H1 (cell line): ENCODE data around the gene SLC24A3.

Experiments
- BCL11A ChIP-seq, 2 experiments: IDR thresholded peaks; one replicate each; pipeline ENCODE4 v1.6.1; 2011; ENCODE audit warnings: low read depth in 2 of 2, low read length in 2 of 2, mild to moderate bottlenecking in 2 of 2
- EZH2 ChIP-seq: fragments of 200-600 bp; sonication (generic); IDR thresholded peaks from 2 replicates; pipeline ENCODE4 v1.7.1; 2012; ENCODE audit warnings: low read depth, mild to moderate bottlenecking, moderate library complexity, low read length, inconsistent platforms; ENCODE audit not compliant: severe bottlenecking
- NRF1 ChIP-seq: IDR thresholded peaks from 2 replicates; pipeline ENCODE4 v1.6.1; 2011; ENCODE audit warnings: mild to moderate bottlenecking, low read depth, low read length, improper control_type of control experiment
- POLR2AphosphoS5 ChIP-seq: IDR thresholded peaks from 2 replicates; pipeline ENCODE4 v1.6.1; 2011; ENCODE audit warnings: low read depth, low read length
- SP1 ChIP-seq: IDR thresholded peaks from 2 replicates; pipeline ENCODE4 v1.6.1; 2011; ENCODE audit warnings: low read depth, low read length
- SP2 ChIP-seq: IDR thresholded peaks from 2 replicates; pipeline ENCODE4 v1.6.1; 2012; ENCODE audit warnings: mild to moderate bottlenecking, low read length, inconsistent platforms
- TCF12 ChIP-seq: IDR thresholded peaks from 2 replicates; pipeline ENCODE4 v1.6.1; 2011; ENCODE audit warnings: low read depth, mild to moderate bottlenecking, low read length
- ZNF274 ChIP-seq: IDR thresholded peaks from 2 replicates; pipeline ENCODE4 v1.7.0; 2012; ENCODE audit warnings: low read length, borderline replicate concordance; ENCODE audit errors: extremely low read depth
- TF ChIP-seq, protein P1 (sequence below), 3 experiments: IDR thresholded peaks; 1 replicate in 2 of 3; 2 replicates in 1 of 3; pipeline versions ENCODE4 v1.5.1 to v1.6.1; 2011; ENCODE audit warnings: low read length in 3 of 3, mild to moderate bottlenecking in 3 of 3, inconsistent platforms in 2 of 3, low read depth in 1 of 3, moderate library complexity in 1 of 3; ENCODE audit not compliant: insufficient read depth in 1 of 3; ENCODE audit errors: control extremely low read depth in 1 of 3
- TF ChIP-seq, protein P2 (sequence below): IDR thresholded peaks from 2 replicates; pipeline ENCODE4 v1.6.1; 2012; ENCODE audit warnings: low read length, inconsistent platforms

DNA sequence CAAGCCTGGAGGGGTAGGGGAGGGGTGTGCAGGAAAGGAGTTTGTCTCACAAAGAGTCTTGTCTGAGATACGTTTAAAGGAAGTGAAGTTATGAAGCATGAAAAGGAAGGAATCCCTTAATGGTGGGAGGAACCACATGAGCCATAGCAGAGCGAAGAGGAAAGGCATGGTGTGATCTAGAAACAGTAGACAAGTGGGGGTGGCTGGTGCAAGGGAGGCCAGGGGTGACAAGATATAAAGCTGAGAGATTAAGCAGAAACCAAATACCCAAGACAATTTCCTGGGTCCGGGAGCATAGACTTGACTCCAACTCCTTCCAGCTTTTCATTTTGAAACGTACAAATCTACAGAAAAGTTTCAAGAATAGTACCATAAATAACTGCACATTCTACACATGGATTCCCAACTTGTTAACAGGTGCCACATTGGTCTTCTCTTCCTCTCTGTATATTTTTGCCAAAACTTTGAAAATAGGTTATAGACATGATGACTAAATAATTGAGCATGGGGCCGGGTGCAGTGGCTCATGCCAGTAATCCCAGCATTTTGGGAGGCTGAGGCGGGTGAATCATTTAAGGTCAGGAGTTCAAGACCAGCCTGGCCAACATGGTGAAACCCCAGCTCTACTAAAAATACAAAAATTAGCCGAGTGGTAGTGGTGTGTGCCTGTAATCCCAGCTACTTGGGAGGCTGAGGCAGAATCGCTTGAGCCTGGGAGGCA, 211.6 kb downstream of the SLC24A3 start:
- no peak for TF ChIP-seq EZH2
- no peak for TF ChIP-seq POLR2AphosphoS5
- TF ChIP-seq ZNF274, result no peak
- TF ChIP-seq BCL11A (IDR thresholded peaks at IDR 0.05; ENCODE audit: low read depth in 2 of 2, low read length in 2 of 2), result no peak
- TF ChIP-seq, protein P1, sequence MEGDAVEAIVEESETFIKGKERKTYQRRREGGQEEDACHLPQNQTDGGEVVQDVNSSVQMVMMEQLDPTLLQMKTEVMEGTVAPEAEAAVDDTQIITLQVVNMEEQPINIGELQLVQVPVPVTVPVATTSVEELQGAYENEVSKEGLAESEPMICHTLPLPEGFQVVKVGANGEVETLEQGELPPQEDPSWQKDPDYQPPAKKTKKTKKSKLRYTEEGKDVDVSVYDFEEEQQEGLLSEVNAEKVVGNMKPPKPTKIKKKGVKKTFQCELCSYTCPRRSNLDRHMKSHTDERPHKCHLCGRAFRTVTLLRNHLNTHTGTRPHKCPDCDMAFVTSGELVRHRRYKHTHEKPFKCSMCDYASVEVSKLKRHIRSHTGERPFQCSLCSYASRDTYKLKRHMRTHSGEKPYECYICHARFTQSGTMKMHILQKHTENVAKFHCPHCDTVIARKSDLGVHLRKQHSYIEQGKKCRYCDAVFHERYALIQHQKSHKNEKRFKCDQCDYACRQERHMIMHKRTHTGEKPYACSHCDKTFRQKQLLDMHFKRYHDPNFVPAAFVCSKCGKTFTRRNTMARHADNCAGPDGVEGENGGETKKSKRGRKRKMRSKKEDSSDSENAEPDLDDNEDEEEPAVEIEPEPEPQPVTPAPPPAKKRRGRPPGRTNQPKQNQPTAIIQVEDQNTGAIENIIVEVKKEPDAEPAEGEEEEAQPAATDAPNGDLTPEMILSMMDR (IDR thresholded peaks at IDR 0.05; ENCODE audit: control extremely low read depth in 1 of 3, insufficient read depth in 1 of 3, low read depth in 1 of 3, low read length in 3 of 3), result no peak
- TF ChIP-seq, protein P2, sequence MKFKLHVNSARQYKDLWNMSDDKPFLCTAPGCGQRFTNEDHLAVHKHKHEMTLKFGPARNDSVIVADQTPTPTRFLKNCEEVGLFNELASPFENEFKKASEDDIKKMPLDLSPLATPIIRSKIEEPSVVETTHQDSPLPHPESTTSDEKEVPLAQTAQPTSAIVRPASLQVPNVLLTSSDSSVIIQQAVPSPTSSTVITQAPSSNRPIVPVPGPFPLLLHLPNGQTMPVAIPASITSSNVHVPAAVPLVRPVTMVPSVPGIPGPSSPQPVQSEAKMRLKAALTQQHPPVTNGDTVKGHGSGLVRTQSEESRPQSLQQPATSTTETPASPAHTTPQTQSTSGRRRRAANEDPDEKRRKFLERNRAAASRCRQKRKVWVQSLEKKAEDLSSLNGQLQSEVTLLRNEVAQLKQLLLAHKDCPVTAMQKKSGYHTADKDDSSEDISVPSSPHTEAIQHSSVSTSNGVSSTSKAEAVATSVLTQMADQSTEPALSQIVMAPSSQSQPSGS, result no peak
- TF ChIP-seq SP2, result no peak
- no peak for TF ChIP-seq NRF1
- TF ChIP-seq TCF12, result no peak
- no peak for TF ChIP-seq SP1
